IMR-90 (cell line): ENCODE measurements around the gene NR2F2.

Experiments used
- CEBPB ChIP-seq: IDR thresholded peaks from 2 replicates; pipeline ENCODE4 v1.6.1; 2012; ENCODE audit warnings: low read depth, low read length, improper control_type of control experiment
- TF ChIP-seq, protein P1 (sequence below): conservative IDR thresholded peaks from 2 replicates; pipeline ENCODE4 v1.5.1; 2012; ENCODE audit warnings: mild to moderate bottlenecking, low read depth, low read length, improper control_type of control experiment

GRCh38 chr15:96285729-96286254 is 44.7 kb upstream of the NR2F2 start:
- TF ChIP-seq, protein P1, sequence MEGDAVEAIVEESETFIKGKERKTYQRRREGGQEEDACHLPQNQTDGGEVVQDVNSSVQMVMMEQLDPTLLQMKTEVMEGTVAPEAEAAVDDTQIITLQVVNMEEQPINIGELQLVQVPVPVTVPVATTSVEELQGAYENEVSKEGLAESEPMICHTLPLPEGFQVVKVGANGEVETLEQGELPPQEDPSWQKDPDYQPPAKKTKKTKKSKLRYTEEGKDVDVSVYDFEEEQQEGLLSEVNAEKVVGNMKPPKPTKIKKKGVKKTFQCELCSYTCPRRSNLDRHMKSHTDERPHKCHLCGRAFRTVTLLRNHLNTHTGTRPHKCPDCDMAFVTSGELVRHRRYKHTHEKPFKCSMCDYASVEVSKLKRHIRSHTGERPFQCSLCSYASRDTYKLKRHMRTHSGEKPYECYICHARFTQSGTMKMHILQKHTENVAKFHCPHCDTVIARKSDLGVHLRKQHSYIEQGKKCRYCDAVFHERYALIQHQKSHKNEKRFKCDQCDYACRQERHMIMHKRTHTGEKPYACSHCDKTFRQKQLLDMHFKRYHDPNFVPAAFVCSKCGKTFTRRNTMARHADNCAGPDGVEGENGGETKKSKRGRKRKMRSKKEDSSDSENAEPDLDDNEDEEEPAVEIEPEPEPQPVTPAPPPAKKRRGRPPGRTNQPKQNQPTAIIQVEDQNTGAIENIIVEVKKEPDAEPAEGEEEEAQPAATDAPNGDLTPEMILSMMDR: no peak
- TF ChIP-seq CEBPB: no peak
